HG02981 (cell line): Measurements from ENCODE around the gene ALDH16A1.

Experiments used
- ATAC-seq: cut with Tn5 transposase; IDR thresholded peaks from one replicate; pipeline ENCODE4 v1.9.1; 2021; ENCODE audit warnings: mild to moderate bottlenecking, moderate library complexity; ENCODE audit not compliant: unreplicated experiment

Gene ALDH16A1

DNA sequence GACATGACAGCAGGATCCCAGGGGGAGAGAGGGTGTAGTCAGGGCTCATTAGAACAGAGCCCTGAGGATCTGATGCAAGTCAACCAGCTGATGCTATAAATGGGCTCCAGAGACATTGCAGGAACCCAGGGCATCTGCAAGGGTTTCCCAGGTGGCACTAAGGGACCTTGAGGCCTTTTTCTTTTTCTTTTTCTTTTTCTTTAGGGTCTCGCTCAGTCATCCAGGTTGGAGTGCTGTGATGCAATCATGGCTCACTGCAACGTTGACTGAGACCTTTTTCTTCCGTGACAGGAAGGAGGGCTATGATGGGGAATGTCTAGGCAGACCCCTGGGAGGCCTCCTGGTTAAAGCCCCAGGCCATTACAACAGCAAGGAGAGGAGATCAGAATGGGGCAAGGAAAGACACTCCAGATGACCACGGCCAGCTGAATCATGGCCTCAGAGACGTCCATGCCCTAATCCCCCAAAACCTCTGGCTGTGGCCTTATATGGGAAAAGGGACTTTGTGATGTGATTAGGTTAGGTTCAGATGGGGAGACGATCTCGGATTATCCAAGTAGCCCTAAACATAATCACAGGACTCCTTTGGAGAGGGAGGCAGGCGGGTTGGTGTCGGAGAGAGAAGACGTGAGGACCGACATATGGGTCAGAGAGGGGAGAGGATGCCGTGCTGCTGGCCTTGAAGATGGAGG, 54.9 kb downstream of the ALDH16A1 start:
- no peak for ATAC-seq

DNA sequence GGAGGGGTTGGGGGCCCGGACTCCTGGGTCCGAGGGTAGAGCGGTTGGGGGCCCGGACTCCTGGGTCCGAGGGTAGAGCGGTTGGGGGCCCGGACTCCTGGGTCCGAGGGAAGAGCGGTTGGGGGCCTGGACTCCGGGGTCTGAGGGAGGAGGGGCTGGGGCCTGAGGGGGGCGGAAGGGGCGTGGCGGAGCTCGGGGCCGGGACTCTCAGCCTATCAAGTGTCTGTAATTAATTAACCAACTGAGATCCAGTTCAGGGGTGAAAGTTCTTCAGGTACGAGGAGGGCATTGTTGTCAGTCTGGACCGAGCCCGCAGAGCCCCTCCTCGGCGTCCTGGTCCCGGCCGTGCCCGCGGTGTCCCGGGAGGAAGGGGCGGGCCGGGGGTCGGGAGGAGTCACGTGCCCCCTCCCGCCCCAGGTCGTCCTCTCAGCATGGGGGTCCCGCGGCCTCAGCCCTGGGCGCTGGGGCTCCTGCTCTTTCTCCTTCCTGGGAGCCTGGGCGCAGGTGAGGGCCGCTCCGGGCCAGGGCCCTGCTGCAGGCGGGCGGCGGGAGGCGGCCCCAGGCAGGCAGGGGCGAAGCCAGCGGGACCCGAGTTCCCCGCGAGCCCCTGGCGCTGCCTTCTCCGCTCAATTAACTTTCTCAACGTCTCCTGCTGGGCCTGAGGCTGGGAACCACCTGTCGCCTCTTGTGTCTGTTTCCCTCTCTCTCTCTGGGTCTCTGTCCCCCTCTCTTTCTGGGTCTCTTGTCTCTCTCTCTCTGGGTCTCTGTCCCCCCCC, 60.1 kb downstream of the ALDH16A1 start:
- ATAC-seq, result no peak

DNA sequence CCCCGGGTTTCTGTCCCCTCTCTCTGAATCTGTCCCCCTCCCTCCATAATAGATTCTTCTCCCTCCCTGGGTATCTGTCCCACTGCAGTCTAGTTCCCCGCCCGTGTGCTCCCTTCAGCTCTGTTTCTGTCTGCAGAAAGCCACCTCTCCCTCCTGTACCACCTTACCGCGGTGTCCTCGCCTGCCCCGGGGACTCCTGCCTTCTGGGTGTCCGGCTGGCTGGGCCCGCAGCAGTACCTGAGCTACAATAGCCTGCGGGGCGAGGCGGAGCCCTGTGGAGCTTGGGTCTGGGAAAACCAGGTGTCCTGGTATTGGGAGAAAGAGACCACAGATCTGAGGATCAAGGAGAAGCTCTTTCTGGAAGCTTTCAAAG, 60.7 kb downstream of the ALDH16A1 start:
- ATAC-seq, result no peak

DNA sequence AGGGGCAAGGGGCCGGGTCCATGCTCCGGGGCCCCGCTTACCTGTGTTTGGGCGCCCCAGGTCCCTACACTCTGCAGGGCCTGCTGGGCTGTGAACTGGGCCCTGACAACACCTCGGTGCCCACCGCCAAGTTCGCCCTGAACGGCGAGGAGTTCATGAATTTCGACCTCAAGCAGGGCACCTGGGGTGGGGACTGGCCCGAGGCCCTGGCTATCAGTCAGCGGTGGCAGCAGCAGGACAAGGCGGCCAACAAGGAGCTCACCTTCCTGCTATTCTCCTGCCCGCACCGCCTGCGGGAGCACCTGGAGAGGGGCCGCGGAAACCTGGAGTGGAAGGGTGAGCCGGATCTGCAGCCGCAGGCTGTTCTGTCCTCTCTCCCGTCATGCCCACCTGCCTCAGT, 61.1 kb downstream of the ALDH16A1 start:
- no peak for ATAC-seq

DNA sequence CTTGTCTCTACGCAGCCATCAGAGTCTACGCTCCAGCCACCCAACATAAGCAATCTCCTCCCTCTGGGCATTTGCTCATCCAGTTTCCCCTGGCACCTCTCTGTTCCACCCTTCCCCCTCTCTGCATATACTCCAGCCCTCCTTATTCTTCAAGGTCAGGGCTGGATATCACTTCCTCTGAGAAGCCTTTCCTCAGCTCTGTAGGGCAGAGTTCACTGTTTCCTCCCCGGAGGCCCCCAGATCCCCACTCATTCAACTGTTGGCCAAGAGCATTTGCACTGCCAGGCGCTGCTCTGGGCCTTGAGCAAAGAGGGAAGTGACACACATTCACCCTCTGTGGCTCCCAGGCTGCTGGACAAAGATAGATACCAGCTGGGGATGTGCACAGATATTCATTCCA, 62.7 kb downstream of the ALDH16A1 start:
- no peak for ATAC-seq

DNA sequence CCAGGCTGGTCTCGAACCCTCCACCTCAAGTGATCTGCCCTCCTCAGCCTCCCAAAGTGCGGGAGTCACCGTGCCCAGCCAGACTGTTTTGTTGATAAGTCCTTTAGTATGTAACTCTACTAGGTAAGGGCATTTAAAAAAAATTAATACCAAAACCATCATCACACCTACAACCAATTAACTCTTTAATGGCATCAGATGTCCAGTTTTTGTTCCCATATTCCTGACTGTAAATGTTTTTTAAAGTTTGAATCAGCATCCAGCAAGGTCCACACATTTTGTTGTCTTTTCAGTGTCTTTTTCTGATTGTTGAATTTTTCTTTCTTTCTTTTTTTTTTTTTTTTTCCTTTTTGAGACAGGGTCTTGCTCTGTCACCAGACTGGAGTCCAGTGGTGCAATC, 65.0 kb downstream of the ALDH16A1 start:
- ATAC-seq, result no peak
